Colonic mucosa (tissue), 4 donors: Measurements from ENCODE around the gene SELENOO. TPM values are rescaled to one million over a fixed set of nuclear protein-coding genes. Genes with fewer than 3 reads are reported as not detected.

ENCODE experiments used
- DNase-seq: peaks from one replicate; pipeline ENCODE4 v3.0.0-alpha.2; 2020
- H3K27ac ChIP-seq: fragments of 200-600 bp; one replicate; pipeline ENCODE4 v1.8.0; 2021
- H3K27me3 ChIP-seq: fragments of 200-600 bp; one replicate; pipeline ENCODE4 v1.8.0; 2021
- H3K36me3 ChIP-seq: fragments of 200-600 bp; one replicate; pipeline ENCODE4 v1.8.0; 2021
- H3K4me1 ChIP-seq: fragments of 200-600 bp; one replicate; pipeline ENCODE4 v1.8.0; 2021; ENCODE audit warnings: mild to moderate bottlenecking
- H3K4me3 ChIP-seq: fragments of 200-600 bp; one replicate; pipeline ENCODE4 v1.8.0; 2021
- H3K9ac ChIP-seq, 2 donors: one replicate each; pipeline ENCODE4 v1.7.0; 2013; ENCODE audit warnings: control low read depth in 2 of 2, low read depth in 2 of 2, low read length in 2 of 2
- H3K9me3 ChIP-seq: fragments of 200-600 bp; one replicate; pipeline ENCODE4 v1.8.0; 2021
- intact Hi-C: fragments of 100-400 bp; cut with DNase I; formaldehyde crosslinking; loops from one replicate; pipeline ENCODE4 v1.14.1; 2022
- total RNA-seq, 2 donors: library from RNA; stranded (reverse); fragmentation: NEBNext Ultra II Directional in 1 of 2; extraction: Animal tissue kit (Norgen Biotek cat#: 25700) in 1 of 2; gene quantifications; one replicate each; pipeline ENCODE4 v1.2.1, GENCODE V29; 2021
- TF ChIP-seq, protein P1 (sequence below): fragments of 200-600 bp; IDR thresholded peaks from one replicate; pipeline ENCODE4 v1.8.0; 2022; ENCODE audit warnings: antibody characterized with exemption, mild to moderate bottlenecking
- donor health status: healthy.
- donor health status: DM: no; HTN: no; CAD: no.
- donor health status: DM: no; HTN: no; CAD: no.

Gene SELENOO
- total RNA-seq, 2 donors from 2014 or later: 29.1 to 36.9 TPM

DNA sequence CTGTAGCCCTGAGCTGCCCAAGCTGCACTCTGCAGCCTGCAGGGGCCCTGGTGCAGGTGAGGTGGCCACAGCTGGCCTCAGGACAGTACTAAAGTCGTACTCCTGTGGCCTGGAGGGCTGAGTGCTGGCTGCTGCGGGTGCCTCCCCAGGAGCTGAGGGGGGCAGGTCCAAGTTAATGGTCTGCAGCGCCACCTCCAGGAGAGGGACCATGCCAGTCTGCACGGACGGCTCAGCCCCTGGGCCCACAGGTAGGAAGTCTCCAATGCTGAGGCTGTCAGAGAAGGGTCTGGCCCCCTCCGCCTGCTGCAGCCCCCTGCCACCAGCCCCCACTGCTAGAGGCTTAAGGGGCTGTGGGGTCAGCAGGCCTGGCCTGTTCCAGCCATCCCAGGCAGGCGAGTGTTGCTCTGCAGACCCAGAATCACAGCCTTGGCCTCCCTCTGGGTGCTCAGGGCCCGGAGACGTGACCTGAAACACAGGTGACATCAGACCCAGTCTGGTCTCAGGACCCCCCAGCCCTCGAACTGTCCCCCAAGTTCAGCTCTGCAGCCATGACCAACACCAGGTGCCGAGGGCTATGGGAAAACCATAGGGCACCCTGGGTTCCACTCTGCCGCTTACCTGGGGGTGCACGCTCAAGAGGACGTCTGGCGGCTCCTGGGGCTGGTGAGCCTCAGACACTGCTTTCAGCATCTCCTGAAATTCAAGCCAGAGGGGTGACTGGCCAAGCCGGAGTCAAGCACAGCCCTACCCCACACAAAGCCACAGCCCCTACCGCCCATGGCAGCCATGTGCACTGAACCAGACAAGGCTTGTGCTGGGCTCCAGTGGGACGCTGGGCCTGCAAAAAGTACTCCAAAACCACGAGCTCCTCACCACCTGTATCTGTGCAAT, 20.8 kb downstream of the SELENOO start:
- DNase-seq: no peak
- Histone ChIP-seq H3K36me3 (peaks cover 13% of the 10 kb centered on the region), H3K27me3 (no peaks in the 10 kb centered on the region), H3K9me3 (no peaks in the 10 kb centered on the region), H3K9ac (no peak overlapping the region), H3K4me1 (no peaks in the 10 kb centered on the region), H3K4me3 (no peak overlapping the region), H3K27ac (no peak overlapping the region)
- TF ChIP-seq, protein P1, sequence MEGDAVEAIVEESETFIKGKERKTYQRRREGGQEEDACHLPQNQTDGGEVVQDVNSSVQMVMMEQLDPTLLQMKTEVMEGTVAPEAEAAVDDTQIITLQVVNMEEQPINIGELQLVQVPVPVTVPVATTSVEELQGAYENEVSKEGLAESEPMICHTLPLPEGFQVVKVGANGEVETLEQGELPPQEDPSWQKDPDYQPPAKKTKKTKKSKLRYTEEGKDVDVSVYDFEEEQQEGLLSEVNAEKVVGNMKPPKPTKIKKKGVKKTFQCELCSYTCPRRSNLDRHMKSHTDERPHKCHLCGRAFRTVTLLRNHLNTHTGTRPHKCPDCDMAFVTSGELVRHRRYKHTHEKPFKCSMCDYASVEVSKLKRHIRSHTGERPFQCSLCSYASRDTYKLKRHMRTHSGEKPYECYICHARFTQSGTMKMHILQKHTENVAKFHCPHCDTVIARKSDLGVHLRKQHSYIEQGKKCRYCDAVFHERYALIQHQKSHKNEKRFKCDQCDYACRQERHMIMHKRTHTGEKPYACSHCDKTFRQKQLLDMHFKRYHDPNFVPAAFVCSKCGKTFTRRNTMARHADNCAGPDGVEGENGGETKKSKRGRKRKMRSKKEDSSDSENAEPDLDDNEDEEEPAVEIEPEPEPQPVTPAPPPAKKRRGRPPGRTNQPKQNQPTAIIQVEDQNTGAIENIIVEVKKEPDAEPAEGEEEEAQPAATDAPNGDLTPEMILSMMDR: no peak
- intact Hi-C loops: no loop called here

DNA sequence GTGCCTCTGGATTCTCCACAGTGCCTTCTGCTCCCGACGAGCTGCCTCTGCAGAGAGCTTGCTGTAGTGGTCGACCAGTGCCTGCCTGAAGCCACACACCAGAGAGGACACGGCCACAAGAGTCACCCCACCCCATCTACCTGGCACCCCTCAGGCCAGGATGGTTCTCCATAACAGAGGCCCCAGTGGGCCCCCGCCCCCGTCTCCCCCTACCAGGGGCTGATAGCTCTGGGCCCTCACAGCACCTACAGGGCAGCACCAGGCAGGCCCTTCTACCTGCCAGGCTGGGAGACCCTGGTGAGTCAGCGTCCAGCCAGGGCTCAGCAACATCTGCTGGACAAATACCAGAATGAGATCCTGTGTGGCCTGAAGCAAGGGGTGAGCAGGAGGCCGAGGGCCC, 21.7 kb downstream of the SELENOO start:
- TF ChIP-seq, protein P1: no peak
- no peaks in the 10 kb centered on the region for H3K27me3 ChIP-seq
- no peaks in the 10 kb centered on the region for H3K9me3 ChIP-seq
- no peak overlapping the region for H3K4me3 ChIP-seq
- H3K27ac ChIP-seq: no peak overlapping the region
- intact Hi-C loops: no loop called here
- no peak for DNase-seq
- no peak overlapping the region for H3K9ac ChIP-seq
- no peaks in the 10 kb centered on the region for H3K4me1 ChIP-seq
- peaks cover 6% of the 10 kb centered on the region for H3K36me3 ChIP-seq

DNA sequence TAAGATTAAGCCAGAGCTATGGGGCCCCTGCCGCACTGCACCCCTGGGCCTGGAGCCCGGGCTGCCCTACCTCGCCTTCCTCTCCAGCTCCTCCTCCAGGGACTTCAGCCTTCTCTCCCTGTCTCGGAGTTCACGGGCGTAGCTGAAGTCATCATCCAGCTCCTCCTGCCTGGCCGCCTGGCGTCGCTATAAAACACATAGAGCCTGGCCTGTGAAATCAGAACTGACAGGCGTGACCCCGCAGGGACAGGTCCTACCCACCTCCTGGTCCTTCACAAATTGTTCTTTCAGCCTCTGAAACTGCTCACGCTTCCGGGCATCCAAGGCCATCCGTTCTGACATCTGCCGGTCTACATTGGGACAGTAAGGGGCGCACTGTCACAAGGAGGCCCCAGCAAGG, 23.3 kb downstream of the SELENOO start:
- no peaks in the 10 kb centered on the region for H3K4me1 ChIP-seq
- DNase-seq: no peak
- H3K4me3 ChIP-seq: no peak overlapping the region
- intact Hi-C loops: no loop called here
- no peaks in the 10 kb centered on the region for H3K27me3 ChIP-seq
- H3K36me3 ChIP-seq: peaks cover 6% of the 10 kb centered on the region
- TF ChIP-seq, protein P1: no peak
- H3K27ac ChIP-seq: no peak overlapping the region
- no peaks in the 10 kb centered on the region for H3K9me3 ChIP-seq
- no peak overlapping the region for H3K9ac ChIP-seq

DNA sequence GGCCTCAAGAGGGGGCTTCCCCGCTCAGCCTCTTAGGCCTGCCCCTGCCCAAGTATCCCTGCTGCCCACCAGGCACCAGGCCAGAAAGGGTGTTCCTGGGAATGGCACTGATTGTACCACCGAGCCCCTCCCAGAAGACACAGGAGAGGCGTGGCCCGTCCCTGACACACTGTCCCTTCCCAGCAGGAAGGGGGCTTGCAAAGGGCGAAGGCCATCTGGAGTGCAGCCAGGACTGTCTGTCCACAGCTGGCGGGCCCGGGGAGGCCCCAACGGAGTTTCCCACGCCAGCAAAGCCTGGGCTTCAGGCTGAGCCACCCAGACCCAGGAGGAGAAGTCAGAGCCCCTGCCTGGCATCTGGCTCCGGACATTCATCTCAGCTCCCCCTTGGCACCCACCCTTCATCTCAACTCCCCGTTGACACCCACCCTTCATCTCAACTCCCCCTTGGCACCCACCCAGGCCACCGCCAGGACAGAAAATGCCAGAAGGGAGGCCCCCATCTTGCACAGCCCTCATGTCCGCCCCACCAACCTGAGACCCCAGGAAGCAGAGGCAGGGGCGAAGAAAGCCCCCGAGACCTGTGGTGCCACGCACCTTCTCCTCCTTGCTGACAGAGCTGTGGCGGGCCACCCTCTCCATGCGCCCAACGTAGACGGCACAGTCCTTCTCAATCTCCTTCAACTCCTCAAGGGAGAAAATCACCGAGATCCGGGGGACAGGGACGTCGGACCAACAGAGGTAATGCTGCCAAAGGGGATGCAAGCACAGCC, 24.6 kb downstream of the SELENOO start:
- TF ChIP-seq, protein P1: no peak
- peaks cover 6% of the 10 kb centered on the region for H3K36me3 ChIP-seq
- intact Hi-C loops: no loop called here
- H3K27ac ChIP-seq: no peak overlapping the region
- no peak overlapping the region for H3K9ac ChIP-seq
- H3K4me1 ChIP-seq: no peaks in the 10 kb centered on the region
- H3K4me3 ChIP-seq: no peak overlapping the region
- H3K27me3 ChIP-seq: no peaks in the 10 kb centered on the region
- DNase-seq: no peak
- H3K9me3 ChIP-seq: no peaks in the 10 kb centered on the region

DNA sequence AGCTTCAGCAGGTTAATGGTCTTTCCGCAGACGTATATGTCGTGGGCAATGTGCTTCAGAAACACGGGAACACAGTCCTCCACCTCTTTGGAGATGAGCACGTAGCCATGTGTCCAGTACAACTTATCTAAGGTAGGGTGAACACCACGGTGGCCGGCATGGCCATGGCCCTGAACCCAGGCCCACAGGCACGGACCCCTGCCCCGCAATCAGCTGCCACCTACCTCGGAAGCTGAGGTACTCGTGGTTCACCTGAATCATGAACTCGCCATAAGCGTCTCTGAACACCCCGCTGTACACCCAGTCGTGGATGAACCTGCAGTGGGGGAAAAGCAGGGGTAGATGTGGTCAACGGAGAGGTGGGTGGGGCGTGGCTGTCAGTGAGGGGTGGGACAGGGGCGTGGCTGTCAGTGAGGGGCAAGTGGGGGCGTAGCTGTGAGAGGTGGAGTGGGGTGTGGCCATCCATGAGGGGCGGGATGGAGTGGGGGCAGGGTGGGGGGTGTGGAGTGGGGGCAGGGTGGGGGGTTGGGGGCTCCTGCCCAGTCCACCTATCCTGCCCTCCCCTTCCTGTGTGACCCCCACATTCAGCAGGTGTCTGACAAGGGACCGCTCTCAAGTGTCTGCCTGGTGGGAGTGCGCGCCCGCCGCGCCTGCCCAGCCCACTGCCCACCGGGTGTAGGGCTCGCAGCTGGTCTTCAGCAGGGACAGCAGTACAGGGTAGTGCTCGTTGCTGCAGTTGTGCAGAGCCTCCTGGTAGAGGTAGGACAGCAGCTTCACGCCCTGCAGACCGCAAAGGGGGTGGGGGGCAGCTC, 25.5 kb downstream of the SELENOO start:
- H3K9me3 ChIP-seq: no peaks in the 10 kb centered on the region
- TF ChIP-seq, protein P1: no peak
- H3K27ac ChIP-seq: no peak overlapping the region
- H3K27me3 ChIP-seq: no peaks in the 10 kb centered on the region
- intact Hi-C loops: no loop called here
- H3K36me3 ChIP-seq: peaks cover 6% of the 10 kb centered on the region
- H3K4me3 ChIP-seq: no peak overlapping the region
- no peak for DNase-seq
- no peak overlapping the region for H3K9ac ChIP-seq
- H3K4me1 ChIP-seq: no peaks in the 10 kb centered on the region
